Measurements from ENCODE around the gene LIPT1.

DNA sequence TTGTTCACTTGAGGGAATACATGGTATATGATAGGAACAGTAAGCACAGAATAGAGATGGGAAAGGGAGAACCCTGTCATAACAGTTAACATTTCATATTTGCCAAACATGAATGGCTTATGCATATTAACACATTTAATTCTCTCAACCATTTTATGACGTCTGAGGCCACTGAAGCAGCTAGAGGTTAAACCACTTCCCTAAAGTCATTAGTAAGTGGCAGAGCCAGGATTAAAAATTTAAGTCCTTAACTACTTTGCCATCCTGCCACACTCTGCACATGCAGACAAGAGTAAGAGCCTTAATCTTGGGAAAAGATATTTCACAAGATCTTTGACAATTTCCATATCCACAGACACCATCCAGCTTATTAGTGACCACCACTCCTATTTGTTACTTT, 2.1 kb downstream of the LIPT1 start:
- TF ChIP-seq, protein P1, sequence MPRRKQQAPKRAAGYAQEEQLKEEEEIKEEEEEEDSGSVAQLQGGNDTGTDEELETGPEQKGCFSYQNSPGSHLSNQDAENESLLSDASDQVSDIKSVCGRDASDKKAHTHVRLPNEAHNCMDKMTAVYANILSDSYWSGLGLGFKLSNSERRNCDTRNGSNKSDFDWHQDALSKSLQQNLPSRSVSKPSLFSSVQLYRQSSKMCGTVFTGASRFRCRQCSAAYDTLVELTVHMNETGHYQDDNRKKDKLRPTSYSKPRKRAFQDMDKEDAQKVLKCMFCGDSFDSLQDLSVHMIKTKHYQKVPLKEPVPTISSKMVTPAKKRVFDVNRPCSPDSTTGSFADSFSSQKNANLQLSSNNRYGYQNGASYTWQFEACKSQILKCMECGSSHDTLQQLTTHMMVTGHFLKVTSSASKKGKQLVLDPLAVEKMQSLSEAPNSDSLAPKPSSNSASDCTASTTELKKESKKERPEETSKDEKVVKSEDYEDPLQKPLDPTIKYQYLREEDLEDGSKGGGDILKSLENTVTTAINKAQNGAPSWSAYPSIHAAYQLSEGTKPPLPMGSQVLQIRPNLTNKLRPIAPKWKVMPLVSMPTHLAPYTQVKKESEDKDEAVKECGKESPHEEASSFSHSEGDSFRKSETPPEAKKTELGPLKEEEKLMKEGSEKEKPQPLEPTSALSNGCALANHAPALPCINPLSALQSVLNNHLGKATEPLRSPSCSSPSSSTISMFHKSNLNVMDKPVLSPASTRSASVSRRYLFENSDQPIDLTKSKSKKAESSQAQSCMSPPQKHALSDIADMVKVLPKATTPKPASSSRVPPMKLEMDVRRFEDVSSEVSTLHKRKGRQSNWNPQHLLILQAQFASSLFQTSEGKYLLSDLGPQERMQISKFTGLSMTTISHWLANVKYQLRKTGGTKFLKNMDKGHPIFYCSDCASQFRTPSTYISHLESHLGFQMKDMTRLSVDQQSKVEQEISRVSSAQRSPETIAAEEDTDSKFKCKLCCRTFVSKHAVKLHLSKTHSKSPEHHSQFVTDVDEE (CRISPR knock-in tag; IDR thresholded peaks at IDR 0.05): no peak
- TF ChIP-seq, protein P2, sequence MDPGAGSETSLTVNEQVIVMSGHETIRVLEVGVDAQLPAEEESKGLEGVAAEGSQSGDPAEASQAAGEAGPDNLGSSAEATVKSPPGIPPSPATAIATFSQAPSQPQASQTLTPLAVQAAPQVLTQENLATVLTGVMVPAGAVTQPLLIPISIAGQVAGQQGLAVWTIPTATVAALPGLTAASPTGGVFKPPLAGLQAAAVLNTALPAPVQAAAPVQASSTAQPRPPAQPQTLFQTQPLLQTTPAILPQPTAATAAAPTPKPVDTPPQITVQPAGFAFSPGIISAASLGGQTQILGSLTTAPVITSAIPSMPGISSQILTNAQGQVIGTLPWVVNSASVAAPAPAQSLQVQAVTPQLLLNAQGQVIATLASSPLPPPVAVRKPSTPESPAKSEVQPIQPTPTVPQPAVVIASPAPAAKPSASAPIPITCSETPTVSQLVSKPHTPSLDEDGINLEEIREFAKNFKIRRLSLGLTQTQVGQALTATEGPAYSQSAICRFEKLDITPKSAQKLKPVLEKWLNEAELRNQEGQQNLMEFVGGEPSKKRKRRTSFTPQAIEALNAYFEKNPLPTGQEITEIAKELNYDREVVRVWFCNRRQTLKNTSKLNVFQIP (CRISPR knock-in tag; IDR thresholded peaks at IDR 0.05; ENCODE audit: borderline replicate concordance, low read depth): no peak
- TF ChIP-seq ZNF70 (CRISPR knock-in tag; IDR thresholded peaks at IDR 0.05) (no peak), OSR1 (CRISPR knock-in tag; IDR thresholded peaks at IDR 0.05) (no peak), ISL1 (CRISPR knock-in tag; IDR thresholded peaks at IDR 0.05) (no peak), ARNTL (CRISPR knock-in tag; IDR thresholded peaks at IDR 0.05; ENCODE audit: borderline replicate concordance, low read depth) (no peak), GLIS3 (CRISPR knock-in tag; IDR thresholded peaks at IDR 0.05) (no peak), RARB (CRISPR knock-in tag; IDR thresholded peaks at IDR 0.05) (no peak), ZFP3 (CRISPR knock-in tag; IDR thresholded peaks at IDR 0.05) (no peak), TOX (CRISPR knock-in tag; IDR thresholded peaks at IDR 0.05; ENCODE audit: borderline replicate concordance) (no peak), SNAI2 (CRISPR knock-in tag; IDR thresholded peaks at IDR 0.05) (no peak), ZFP30 (CRISPR knock-in tag; IDR thresholded peaks at IDR 0.05) (no peak), ZNF565 (CRISPR knock-in tag; conservative IDR thresholded peaks at IDR 0.05; ENCODE audit: low read depth) (no peak)
- TF ChIP-seq, protein P3, sequence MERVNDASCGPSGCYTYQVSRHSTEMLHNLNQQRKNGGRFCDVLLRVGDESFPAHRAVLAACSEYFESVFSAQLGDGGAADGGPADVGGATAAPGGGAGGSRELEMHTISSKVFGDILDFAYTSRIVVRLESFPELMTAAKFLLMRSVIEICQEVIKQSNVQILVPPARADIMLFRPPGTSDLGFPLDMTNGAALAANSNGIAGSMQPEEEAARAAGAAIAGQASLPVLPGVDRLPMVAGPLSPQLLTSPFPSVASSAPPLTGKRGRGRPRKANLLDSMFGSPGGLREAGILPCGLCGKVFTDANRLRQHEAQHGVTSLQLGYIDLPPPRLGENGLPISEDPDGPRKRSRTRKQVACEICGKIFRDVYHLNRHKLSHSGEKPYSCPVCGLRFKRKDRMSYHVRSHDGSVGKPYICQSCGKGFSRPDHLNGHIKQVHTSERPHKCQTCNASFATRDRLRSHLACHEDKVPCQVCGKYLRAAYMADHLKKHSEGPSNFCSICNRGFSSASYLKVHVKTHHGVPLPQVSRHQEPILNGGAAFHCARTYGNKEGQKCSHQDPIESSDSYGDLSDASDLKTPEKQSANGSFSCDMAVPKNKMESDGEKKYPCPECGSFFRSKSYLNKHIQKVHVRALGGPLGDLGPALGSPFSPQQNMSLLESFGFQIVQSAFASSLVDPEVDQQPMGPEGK (CRISPR knock-in tag; IDR thresholded peaks at IDR 0.05; ENCODE audit: borderline replicate concordance): no peak

Measured in SK-N-SH treated with all-trans-retinoic acid at 6 μM for 48 hours (cell line).